OCI-LY3 (cell line): ENCODE measurements around the gene DCLK1.

ENCODE experiments used
- CTCF ChIP-seq: fragments of 200-600, 300-600 bp; sonication (generic); IDR thresholded peaks from 2 replicates; pipeline ENCODE4 v1.5.1; 2014; ENCODE audit warnings: antibody characterized with exemption, low read length, low read depth
- EZH2phosphoT487 ChIP-seq: fragments of 200-600 bp; shearing (Covaris generic); IDR thresholded peaks from 2 replicates; pipeline ENCODE4 v1.6.1; 2018; ENCODE audit warnings: antibody characterized with exemption, mixed run types, low read depth

GRCh38 chr13:35871561-35871960 is 259.6 kb downstream of the DCLK1 start:
- TF ChIP-seq CTCF (no peak), EZH2phosphoT487 (no peak)
